Lower leg skin (tissue), 4 donors: ENCODE results near the gene TMSB10. TPM values are rescaled to one million over a fixed set of nuclear protein-coding genes. Genes with fewer than 3 reads are reported as not detected.
A peak's percentile ranks its signal among the peaks of the same experiment; 100 is the strongest.

Experiments used
- DNase-seq, 2 donors: peaks; one replicate each; pipeline ENCODE4 v3.0.0-alpha.2; 2019; ENCODE audit warnings: low spot score in 2 of 2
- H3K4me3 ChIP-seq: fragments of 200-600 bp; sonication (generic); 2 replicates; pipeline ENCODE4 v1.5.1; 2017; ENCODE audit warnings: mild to moderate bottlenecking, low read depth; ENCODE audit not compliant: poor library complexity, severe bottlenecking
- CTCF ChIP-seq, 3 donors: fragments of 450-650 bp; IDR thresholded peaks; one replicate each; pipeline ENCODE4 v1.5.1; 2016; ENCODE audit warnings: antibody characterized with exemption in 3 of 3, mild to moderate bottlenecking in 3 of 3, moderate library complexity in 2 of 3
- POLR2A ChIP-seq, 2 donors: fragments of 450-650 bp; IDR thresholded peaks; one replicate each; pipeline ENCODE4 v1.6.1; 2016 to 2017; ENCODE audit warnings: antibody characterized with exemption in 2 of 2, mild to moderate bottlenecking in 1 of 2, moderate library complexity in 1 of 2
- WGBS, 2 donors: methylation state at CpG; one replicate each; pipeline ENCODE4 v1.1.5; 2018; 5-methylcytosine and 5-hydroxymethylcytosine counted together
- intact Hi-C: fragments of 100-400 bp; cut with DNase I; formaldehyde crosslinking; loops from one replicate; pipeline ENCODE4 v1.15.0; 2023; ENCODE audit warnings: low total_unique reads
- total RNA-seq, 4 donors: library from RNA; depleted of rRNA; stranded (reverse); fragments of >200 nt; gene quantifications; one replicate each; pipeline ENCODE4 v1.1.0, GENCODE V29; 2016

The TMSB10 gene
- total RNA-seq, 4 donors from 2014 or later = 774 to 1,415 (median 1,103) TPM

- WGBS, 2 donors = 84 to 93% methylated on average over 2 of the region's 2 CpGs
- H3K4me3 ChIP-seq = no peak overlapping the region
- intact Hi-C loops = no loop called here
- TF ChIP-seq CTCF (IDR thresholded peaks at IDR 0.05) (no peak), POLR2A (IDR thresholded peaks at IDR 0.05) (no peak)
- no peak for DNase-seq
Observed at GRCh38 chr2:84918430-84918829, 13.0 kb downstream of the TMSB10 start.

GRCh38 chr2:84919885-84920580 lies 14.6 kb downstream of the TMSB10 start:
- 6 to 15% methylated on average over 7 of the region's 7 CpGs for WGBS, 2 donors
- intact Hi-C loops = no loop called here
- TF ChIP-seq CTCF (IDR thresholded peaks at IDR 0.05) = no peak
- TF ChIP-seq POLR2A (IDR thresholded peaks at IDR 0.05) = no peak
- peak; percentile 65 to 87 for DNase-seq
- H3K4me3 ChIP-seq = no peak overlapping the region

GRCh38 chr2:84923009-84923408 lies 17.6 kb downstream of the TMSB10 start:
- intact Hi-C loops = no loop called here
- H3K4me3 ChIP-seq = no peak overlapping the region
- TF ChIP-seq CTCF (IDR thresholded peaks at IDR 0.05) = no peak
- TF ChIP-seq POLR2A (IDR thresholded peaks at IDR 0.05) = no peak
- DNase-seq = no peak

GRCh38 chr2:84924173-84925106 lies 19.0 kb downstream of the TMSB10 start:
- 45 to 54% methylated on average over 9 of the region's 9 CpGs for WGBS, 2 donors
- no peak overlapping the region for H3K4me3 ChIP-seq
- TF ChIP-seq CTCF (IDR thresholded peaks at IDR 0.05) (no peak), POLR2A (IDR thresholded peaks at IDR 0.05) (no peak)
- peak; percentile 23 to 81 for DNase-seq
- intact Hi-C loops = loop anchor here (5.0 kb wide), 1 partner anchor 358 kb away; no protein-coding TSS in a partner anchor

- TF ChIP-seq CTCF (IDR thresholded peaks at IDR 0.05) = no peak
- no peak for TF ChIP-seq POLR2A (IDR thresholded peaks at IDR 0.05)
- WGBS, 2 donors = 74 to 89% methylated on average over 2 of the region's 2 CpGs
- H3K4me3 ChIP-seq = no peak overlapping the region
- intact Hi-C loops = loop anchor here (5.0 kb wide), 1 partner anchor 357 kb away; no protein-coding TSS in a partner anchor
- peak in 1 of 2 donors; percentile 82 for DNase-seq
Observed at GRCh38 chr2:84925336-84925723, 19.9 kb downstream of the TMSB10 start.
